GM12892 (cell line): Measurements from ENCODE around the gene CPEB4.
A peak's percentile ranks its signal among the peaks of the same experiment; 100 is the strongest.

Source experiments
- DNase-seq: peaks from one replicate; pipeline ENCODE4 v3.0.0; 2011; ENCODE audit not compliant: insufficient read length
- FAIRE-seq: peaks from 2 replicates; lab custom pipeline; 2011; peaks lifted over from hg19 to GRCh38; lab: Jason Lieb, UNC
- POLR2A ChIP-seq: IDR thresholded peaks from 2 replicates; pipeline ENCODE4 v1.6.1; 2011; ENCODE audit warnings: low read depth, low read length, control low read depth
- POLR2AphosphoS5 ChIP-seq: IDR thresholded peaks from 2 replicates; pipeline ENCODE4 v1.6.1; 2011; ENCODE audit warnings: low read depth, low read length, control low read depth
- TAF1 ChIP-seq: IDR thresholded peaks from 2 replicates; pipeline ENCODE4 v1.6.1; 2011; ENCODE audit warnings: low read depth, mild to moderate bottlenecking, control low read depth, low read length, borderline replicate concordance

Gene CPEB4

GRCh38 chr5:173880306-173880985 is 7.7 kb upstream of the CPEB4 start:
- FAIRE-seq (no peak), DNase-seq (no peak)
- TF ChIP-seq POLR2A (no peak), POLR2AphosphoS5 (no peak), TAF1 (no peak)

GRCh38 chr5:173881811-173882575 is 6.2 kb upstream of the CPEB4 start:
- FAIRE-seq = no peak
- TF ChIP-seq TAF1 (no peak), POLR2A (no peak), POLR2AphosphoS5 (no peak)
- no peak for DNase-seq

- no peak for FAIRE-seq
- TF ChIP-seq POLR2AphosphoS5 (no peak), POLR2A (no peak), TAF1 (no peak)
- DNase-seq = no peak
Measured at GRCh38 chr5:173882632-173883031, 5.5 kb upstream of the CPEB4 start.

GRCh38 chr5:173883347-173883924 is 4.7 kb upstream of the CPEB4 start:
- no peak for TF ChIP-seq POLR2AphosphoS5
- DNase-seq = no peak
- FAIRE-seq = no peak

GRCh38 chr5:173884402-173885053 is 3.6 kb upstream of the CPEB4 start:
- TF ChIP-seq TAF1 (no peak), POLR2AphosphoS5 (no peak), POLR2A (no peak)
- DNase-seq = no peak
- FAIRE-seq = peak; percentile 78

- FAIRE-seq (no peak), DNase-seq (no peak)
- TF ChIP-seq POLR2A = no peak
- TF ChIP-seq TAF1 = no peak
- no peak for TF ChIP-seq POLR2AphosphoS5
Measured at GRCh38 chr5:173885054-173885443, 3.1 kb upstream of the CPEB4 start.

- FAIRE-seq (peak; percentile 81), DNase-seq (no peak)
- TF ChIP-seq POLR2AphosphoS5 = no peak
- TF ChIP-seq POLR2A = no peak
- TF ChIP-seq TAF1 = no peak
Measured at GRCh38 chr5:173885475-173886010, 2.6 kb upstream of the CPEB4 start.

GRCh38 chr5:173886150-173886549 is 2.0 kb upstream of the CPEB4 start:
- TF ChIP-seq POLR2A (no peak), POLR2AphosphoS5 (no peak), TAF1 (no peak)
- DNase-seq (no peak), FAIRE-seq (peak; percentile 17)

GRCh38 chr5:173888473-173889131 is 453 bp downstream of the CPEB4 start:
- FAIRE-seq (no peak), DNase-seq (no peak)
- TF ChIP-seq POLR2A (no peak), POLR2AphosphoS5 (no peak), TAF1 (no peak)

GRCh38 chr5:173890195-173890991 is 2.2 kb downstream of the CPEB4 start:
- no peak for DNase-seq
- no peak for TF ChIP-seq TAF1
- TF ChIP-seq POLR2A = no peak
- TF ChIP-seq POLR2AphosphoS5 = no peak
- FAIRE-seq = no peak
